CD4-positive, alpha-beta T cell treated with Interleukin-1 beta for 1 hour (primary cell): ENCODE data around the gene SKI.
"Not testable (repeated sequence)": the region's sequence is repeated elsewhere in the genome, so short reads cannot be mapped to it uniquely, and the experiment has no call there.

Source experiments
- DNase-seq, 2 donors: peaks; one replicate each; pipeline ENCODE4 v3.0.0-alpha.2; 2020 to 2022

The SKI gene

DNA sequence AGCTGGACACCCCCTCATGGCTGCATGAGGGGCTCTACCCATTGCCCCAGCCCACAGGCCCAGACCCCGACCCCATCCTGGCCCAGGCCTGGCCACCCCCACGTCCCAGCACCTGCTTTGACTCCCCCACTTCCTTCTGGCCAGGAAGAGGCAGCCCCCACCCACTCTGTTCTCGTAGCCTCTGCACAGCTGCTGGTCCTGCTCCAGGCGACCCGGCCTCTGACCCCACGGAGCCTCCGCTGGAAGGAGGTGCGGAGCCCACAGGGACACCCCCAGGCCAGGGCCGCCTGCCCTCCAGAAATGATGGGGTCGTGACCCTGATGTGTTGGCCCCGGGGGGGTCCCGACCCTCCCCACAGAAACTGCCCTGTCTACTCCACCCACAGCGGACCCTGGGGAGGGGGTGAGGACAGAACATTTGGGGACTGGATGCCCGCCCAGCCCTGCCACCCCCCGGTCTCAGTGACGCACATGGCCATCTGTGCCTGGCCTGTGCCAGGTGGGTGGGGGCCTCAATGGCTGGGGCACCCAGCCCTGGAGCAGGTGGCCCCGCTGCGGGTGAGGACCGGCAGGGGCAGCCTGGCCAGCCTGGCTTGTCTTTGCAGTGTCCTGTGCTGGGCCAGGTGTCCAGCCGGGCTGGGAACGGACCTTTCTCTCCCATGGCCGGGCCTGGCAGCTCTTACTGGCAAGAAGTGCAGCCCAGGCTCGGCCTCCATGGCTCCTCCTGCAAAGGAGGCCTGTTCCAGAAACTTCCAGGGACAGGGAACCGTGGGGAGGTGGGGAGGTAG, 84.6 kb downstream of the SKI start:
- DNase-seq = no peak

DNA sequence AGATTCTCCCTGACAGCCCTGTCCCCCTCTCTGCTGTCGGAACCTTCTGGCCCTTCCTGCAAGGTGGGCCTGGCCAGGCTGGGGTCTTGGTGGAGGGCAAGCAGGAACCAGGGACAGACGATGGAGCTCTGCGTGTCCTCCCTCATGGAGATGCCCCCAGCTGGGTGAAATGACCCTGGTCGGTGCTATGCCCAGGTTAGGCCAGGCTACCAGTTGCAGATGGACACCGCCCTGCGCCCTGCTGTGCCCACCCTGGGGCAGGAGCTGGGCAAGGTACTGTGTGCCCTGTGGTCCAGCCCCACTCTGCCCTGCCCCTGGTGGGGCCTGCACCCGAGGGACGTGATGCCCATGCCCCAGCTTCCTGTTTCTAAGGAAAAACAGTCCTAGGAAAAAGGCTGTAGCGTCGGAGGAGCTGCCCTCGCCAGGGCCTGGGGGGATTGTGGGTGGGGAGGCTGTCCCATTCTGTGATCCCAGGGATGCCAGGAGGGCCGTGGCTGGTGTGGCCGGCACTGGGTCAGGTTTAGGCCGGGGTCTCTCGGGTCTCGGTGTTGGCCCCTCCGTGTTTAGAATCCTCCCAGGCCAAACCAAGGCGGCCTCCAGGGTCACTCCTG, 85.6 kb downstream of the SKI start:
- DNase-seq = no peak

DNA sequence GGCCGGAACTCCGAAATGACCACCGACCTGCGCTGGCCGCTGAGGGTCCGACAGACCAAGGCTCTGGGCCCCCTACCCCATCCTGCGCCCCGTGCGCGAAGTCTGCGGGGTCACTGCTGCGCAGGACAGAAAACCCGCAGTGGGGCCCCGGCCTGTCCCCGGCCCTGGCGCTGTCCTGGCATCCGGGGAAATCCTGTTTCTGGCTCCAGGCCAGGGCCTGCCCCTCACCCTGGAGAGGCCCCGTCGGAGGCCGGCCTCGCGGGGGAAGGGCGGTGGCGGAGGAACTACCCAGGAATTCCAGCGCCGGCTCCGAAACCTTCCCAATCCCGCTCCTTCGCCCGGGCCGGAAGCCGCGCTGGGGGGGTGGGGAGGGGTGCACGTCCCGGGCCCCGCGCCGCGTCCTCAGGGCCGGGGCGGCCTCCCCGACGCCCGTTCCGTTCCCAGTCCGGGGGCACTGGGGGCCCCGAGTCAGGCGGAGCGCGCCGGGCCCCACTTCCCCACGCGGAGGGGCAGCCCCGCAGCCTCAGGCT, 86.2 kb downstream of the SKI start:
- DNase-seq = peak in 1 of 2 donors; percentile 21

DNA sequence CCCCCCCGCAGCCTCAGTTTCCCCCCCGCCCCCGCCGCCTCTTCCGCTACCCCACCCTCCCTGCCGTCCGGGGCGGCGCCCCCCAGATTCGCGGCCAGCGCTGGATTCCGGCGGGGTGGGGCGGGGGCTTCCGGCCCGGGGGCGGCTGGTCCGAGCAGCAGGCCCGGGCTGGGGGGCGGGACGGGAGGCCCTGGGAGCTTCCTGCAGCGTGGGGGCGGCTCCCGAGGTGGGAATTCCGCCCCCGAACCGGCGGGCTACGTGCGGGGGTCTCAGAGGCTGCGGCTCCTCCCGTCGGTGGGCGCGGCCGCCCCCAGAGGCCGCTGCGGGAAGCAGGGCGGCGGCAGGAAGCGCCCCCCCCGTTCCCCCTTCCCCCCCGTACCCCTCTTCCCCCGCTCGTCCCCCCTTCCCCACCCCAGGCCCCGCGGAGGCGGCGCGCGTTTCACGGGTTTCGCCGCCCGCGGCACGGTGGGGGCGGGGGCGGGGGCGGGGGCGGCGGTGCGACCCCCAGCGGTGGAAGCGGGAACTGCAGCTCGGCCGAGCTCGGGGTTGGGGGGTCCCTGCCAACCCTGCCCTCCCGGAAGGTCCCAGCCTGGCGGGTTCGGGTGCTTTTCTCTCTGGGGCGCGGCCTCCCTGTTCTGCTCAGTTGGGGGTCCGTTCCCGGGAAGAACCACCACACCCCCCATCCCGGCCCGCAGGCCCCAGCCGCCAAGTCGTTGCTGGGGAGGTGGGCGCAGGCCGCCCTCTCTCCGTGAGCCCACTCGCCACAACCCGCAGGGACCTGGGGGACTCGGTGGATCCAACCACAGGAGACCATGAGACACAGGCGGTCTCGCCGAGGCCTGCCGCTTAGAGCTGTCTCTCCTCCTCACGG, 86.9 kb downstream of the SKI start:
- peak; percentile 74 to 78 for DNase-seq

DNA sequence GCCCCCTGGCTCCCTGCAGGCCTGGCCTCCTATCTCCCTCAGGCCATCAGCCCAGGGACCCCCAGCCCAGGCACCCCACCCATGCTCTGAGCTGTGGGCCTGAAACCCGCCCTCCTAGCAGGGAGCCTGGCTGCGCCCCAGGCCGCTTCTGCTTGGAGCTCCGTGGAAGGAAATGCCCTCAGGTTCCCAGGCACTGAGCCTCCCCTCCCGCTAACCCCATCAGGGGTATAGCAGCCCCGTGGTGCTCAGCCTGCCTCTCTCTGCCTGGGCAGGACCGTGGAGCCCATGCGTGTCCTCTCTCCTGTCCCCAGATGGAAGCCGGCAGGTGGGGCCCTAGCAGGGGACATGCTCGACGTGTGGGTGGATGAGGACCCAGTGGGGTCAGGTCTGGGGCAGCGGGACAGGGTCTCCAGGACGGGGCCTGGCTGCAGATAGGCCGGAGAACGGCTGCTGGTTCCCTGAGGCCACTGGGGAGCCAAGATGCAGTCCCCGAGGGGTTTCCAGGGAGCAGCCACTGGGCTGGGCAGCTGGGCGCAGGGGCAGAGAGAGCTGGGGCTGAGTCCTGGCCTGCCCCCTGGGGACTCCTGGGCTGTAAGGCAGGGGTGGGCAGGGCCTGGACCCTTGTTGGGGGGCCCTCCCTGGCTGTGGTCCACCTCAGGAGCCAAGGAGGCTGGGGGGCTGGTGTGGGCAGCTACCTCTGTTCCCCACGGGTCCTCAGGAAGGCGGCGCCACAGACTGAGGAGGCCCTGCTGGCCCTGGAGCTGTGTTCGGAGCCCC, 87.7 kb downstream of the SKI start:
- no peak for DNase-seq

DNA sequence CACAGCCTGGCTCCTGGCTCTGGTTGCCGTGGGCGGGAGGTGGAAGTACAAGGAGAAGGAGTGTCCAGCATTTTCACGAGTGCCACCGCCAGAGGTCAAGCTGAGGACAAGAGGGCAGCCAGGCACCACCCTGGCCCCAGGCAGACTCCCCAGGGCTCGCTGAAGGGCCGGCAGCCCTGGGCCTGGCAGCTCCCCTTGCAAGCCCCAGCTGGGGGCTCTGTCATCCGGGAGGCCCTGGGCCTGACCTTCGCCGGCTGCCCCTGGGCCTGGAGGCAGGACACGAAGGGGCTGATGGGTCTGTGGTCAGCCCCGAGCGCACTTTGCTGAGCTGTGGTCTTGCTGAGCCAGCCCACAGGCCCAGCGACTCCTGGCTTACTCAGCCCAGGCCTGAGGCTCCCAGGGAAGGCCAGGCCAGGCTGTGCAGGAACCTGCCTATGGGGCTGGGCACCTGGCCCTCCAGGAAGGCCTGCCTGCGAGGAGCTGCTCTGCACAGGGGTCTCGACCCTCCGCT, 88.4 kb downstream of the SKI start:
- DNase-seq = no peak

DNA sequence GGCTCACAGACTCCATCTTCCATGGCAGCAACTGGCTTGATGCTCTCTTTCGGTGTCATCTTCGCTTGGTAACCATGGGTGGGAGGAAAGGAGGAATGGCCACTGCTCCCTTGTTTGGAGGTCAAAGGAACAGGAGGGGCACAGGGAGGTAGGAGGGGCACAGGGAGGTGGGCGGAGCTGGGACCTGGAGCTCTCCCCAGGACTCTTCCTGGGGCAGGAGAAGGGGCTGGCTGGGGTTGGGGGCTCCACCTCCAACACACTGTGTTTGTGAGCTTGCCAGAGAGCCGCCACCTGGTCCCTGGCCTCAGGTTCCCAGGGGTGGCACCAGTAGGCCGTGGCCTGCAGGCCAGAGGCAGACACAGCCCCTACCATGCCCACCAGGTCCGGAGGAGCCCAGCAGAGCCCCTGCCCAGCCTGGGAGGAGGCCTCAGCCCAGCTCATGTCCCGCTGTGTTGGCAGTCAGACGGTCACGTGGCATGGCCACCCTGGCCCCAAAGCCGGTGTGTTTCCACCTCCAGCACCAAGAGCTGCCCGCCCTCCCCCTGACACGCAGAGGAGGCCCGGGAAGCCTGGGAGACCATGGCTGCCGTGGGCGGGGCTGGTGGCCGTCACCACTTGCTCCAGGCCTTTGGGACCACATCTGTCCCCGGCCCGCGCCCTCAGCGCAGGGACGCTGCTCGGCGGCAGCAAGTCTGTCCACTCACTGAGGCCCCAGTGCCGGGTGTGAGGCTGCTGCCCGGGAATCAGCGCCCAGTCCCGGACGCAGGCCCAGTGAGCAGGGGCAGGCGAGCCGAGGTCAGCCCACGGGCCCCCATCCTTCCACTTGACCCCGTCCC, 89.3 kb downstream of the SKI start:
- no peak for DNase-seq

DNA sequence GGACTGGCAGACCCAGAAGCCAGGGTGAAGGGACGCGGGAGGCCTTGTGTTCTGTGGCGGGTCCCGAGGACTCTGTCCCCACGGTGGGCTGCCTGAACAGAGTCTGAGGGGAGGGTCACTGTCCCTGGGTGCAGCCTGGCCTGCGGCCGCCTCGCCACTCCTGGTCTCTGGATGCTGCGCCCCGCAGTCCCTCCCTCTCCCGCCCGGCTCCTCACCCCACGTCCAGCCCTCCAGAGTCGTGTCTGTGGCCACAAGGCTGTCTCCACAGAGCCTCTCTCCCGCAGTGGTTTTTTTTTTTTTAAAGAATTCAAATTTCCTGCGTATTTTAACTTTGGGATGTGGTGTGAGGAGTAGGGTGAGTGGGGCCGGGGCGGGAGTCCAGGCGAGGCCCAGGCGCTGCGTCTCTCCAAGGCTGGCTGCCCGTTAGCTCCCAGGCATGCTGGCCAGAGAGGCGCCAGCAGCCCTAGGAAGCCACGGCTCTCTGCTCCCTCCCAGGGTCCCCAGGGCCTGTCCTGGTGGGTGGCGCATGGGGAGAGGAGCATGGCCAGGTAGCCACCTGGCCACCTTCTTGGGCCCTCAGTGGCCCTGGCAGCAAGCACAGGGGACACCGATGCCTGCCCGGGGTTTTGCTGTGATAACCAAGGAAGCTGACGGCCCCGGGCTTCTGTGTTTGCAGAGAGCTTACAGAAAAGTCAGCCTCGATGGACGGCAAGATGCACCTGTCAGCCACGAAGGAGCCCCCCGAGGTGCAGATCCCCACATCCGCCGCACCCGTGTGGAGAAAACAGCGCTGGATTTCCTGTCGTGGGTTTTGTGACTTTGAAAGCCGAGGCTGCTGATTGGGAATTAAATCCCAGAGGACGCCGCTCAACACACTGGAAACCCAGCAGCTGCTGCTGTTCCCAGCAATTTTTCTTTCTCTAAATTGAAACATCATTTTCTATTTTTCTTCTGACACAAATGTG, 90.5 kb downstream of the SKI start:
- no peak for DNase-seq

DNA sequence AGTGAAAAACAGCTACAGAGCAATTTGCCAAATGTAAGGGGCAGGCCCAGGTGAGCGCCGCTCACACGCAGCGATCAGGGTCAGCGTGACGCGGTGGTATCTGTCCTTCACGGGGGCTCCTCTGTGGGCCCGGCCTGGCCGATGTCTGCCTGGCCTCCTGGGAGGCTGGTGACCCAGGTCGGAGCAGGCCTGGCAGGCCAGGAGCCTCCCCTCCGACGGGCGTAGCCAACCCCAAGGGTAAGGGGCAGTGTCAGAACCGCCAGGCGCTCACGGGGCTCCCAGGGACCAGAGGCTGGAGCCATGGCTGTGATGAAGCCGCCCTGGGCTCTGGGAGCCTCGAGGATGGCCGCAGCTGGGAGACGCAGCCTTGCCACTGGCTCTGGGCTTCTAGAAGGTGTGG, 91.2 kb downstream of the SKI start:
- no peak for DNase-seq

DNA sequence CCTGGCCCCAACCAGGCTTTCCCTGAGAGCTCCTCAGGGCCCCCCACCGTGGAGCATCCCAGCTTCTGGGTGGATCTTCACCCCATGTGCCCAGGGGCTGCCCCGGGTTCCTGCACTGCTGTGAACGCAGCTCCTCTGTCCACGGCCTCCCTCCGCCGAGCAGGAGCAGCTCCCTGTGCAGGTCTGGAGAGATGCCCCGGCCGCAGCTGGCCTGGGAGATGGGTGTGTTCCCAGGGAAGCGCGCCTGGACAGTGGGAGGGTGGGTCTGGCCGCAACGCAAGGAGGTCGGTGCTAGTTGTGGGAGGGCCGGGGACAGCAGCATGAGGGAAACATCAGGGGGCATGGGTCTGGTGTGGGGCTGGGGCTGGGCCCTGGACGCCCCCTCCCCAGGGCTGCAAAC, 91.9 kb downstream of the SKI start:
- DNase-seq = no peak

DNA sequence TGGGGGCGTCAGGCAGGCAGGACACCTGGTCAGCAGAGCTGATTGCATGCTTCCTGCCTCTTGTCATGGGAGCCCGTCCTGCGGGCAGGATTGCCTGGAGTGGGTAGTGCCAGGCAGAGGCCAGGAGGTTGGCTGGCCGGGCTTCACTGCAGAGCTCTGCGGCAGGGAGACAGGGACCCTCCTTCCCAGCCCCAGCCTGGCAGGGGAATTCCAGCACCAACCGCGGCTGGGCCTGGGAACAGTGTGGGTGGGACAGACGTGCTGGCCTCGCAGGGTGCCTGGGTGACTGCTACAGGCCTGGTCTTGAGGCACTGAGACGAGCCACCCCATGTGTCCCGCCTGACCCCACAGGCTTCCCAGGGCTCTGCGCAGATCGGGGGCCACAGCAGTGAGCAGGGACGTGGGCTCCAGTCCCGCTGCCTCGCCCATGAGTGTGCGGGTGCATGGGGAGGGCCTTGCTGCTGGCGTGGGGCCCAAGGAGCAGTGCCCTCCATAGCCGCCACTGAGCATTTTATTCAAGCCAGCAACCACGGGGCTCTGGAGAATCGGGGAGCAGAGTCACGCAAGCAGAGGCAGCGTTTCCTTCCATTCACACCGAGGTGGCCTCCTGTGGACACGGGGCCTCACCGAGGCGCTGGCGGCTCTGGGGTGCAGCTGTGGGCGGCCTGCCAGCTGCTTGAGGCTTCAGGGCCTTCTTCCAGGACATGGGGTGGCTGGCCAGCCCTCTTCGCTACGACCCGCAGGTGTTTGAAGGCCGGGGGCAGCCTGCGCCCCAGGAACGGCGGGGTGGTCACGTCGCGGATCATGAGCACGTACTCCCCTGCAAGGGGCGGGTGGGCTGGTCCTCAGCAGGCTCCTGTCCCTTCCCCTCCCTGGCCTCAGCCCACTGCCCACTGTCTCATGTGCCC, 92.9 kb downstream of the SKI start:
- no peak for DNase-seq

DNA sequence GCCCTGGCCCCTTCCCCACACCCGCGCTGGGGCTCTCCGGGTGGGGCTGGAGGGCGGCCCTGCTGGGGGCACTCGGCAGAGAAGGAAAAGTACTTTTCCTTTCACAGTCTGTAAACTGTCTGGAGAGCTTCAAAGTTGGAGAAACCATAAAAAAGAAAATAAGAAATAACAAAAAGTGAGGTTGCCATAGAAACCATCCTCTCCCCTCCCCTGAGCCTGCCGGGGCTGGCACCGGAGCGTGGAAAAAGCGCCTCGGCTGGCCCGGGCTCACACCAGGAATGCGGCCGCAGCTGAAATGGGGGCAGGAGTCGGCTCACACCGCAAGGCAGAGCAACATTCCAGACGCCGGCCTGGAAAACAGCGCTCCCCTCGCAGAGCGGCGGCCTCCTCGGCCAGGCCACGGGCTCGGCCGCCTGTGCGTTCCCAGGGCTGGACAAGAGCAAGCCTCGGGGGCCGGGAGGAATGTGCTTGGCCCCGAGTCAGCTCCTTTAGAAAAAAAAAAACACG, 94.0 kb downstream of the SKI start:
- no peak for DNase-seq

DNA sequence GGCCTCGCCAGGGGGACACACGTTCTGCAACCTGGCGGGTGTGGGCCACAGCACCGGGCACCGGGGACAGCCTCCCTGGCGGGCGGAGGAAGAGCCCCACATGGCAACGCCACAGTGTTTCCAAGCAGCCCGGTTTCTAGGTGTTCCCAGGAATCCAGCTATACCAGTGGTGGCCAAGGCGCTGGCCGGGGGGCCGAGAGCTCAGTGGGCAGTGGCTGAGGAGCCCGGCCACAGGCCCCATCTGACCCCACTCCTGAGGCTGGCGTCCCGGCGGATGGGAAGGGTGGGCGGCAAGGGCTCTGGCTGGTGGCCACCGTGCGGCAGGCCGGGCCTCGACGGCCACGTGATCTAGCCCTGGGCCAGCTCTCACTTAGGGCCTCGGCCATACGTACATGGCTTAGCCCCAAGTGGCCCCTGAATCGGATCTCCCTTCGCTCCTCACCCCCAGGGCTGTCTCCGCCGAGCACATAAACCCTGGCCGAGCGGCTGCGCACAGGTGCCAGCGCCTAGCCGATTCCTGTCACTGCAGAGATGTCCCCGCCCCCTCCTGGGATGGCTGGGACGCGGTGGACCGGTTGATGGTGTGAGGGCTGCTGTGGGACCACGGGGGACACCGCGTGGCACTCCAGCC, 94.6 kb downstream of the SKI start:
- no peak for DNase-seq

DNA sequence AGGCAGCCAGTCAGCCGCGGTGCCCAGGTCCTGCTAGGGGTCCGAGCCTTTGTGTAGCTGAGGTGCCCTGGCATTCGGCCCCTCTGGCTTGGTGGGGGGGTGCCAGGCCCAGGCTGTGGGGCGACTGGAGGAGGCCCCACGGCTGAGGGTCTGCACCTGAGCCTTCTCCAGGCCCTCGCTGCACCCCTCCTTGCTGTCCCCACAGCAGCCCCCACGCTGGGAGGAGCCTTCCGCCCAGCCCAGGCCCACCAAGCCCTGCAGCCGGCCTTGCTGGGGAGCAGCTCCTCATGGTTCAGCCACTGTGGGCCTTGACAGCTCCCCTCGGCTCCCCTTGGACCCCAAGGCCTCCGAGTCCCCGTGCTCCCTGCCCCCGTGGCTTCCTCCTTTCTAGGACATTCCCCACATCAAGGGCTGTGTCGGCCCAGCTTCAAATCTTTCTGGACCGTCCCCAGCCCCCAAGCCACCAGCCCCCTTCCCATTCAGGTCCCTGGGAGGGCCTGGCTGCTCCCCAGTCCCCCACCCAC, 95.4 kb downstream of the SKI start:
- no peak for DNase-seq

DNA sequence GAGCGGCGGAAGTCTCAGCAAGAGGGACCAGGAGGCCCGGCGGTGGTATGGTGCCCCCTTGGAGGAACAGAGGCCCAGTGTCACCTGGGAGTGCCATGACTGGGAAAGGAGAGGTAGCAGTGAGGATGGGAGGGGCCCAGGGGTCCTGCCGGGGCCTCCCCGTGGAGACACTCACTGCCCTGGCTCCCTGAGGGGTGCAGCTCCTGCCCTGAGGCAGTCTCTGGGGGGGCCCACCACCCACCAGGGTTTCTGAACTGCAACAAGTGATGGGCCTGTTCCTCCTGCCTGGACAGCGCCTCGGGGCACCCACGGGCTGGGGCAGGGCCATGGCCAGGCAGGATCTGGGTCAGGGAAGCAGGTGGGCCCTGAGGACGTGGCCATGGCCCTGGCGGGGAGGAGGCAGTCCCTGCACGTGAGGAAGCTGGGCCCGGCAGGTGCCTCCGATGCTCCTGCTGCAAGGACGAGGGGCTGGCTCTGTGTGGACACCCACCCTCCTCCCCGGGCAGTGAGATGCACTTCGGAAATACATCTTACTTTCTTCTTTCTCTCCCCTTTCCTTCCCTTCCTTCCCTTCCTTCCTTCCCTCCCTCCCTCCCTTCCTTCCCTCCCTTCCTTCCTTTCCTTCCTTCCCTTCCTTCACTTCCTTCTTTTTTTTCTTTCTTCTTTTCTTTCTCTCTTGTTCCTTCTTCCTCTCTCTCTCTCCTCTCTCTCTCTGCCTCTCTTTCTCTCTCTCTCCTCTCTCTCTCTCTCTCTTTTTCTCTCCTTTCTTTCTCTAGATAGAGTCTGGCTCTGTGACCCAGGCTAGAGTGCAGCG, 96.6 kb downstream of the SKI start:
- no peak for DNase-seq

DNA sequence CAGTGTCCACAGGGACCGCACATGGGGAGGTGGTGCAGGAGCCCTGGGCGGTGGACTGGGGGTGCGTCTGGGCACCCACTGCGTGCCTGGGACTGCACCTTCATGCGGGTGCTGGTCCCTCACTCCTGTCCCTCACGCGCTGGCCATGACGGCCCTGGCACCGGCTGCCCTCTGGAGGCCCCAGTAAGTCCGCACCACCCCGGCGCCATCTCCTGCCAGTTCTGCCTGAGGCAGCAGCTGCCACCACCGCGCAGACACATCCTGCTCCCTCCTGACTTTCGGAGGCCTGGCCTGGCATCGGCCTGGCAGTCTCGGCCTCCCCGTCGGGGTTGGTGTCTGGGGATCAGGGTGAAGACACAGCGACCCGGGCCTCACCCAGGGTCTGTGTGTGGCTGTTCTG, 98.4 kb downstream of the SKI start:
- DNase-seq = no peak

DNA sequence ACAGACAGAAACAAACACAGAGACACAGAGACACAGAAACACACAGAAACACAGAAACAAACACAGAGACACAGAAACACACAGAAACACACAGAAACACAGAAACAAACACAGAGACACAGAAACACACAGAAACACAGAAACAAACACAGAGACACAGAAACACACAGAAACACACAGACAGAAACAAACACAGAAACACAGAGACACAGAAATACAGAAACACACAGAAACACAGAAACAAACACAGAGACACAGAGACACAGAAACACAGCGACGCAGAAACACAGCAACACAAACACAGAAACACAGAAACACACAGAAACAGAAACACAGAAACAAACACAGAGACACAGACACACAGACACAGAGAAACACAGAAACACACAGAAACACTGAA, 99.0 kb downstream of the SKI start:
- DNase-seq = not testable (repeated sequence)
